GM12875 (cell line): ENCODE results near the gene SLC23A3.

Source experiments
- H3K4me3 ChIP-seq: one replicate; pipeline ENCODE4 v1.5.1; 2011; ENCODE audit warnings: low read depth, low read length, control low read depth
- TF ChIP-seq, protein P1 (sequence below): IDR thresholded peaks from 2 replicates; pipeline ENCODE4 v1.5.1; 2011; ENCODE audit warnings: low read depth, mild to moderate bottlenecking, control low read depth, inconsistent platforms, low read length, moderate library complexity, borderline replicate concordance; ENCODE audit not compliant: insufficient read depth

Gene SLC23A3

DNA sequence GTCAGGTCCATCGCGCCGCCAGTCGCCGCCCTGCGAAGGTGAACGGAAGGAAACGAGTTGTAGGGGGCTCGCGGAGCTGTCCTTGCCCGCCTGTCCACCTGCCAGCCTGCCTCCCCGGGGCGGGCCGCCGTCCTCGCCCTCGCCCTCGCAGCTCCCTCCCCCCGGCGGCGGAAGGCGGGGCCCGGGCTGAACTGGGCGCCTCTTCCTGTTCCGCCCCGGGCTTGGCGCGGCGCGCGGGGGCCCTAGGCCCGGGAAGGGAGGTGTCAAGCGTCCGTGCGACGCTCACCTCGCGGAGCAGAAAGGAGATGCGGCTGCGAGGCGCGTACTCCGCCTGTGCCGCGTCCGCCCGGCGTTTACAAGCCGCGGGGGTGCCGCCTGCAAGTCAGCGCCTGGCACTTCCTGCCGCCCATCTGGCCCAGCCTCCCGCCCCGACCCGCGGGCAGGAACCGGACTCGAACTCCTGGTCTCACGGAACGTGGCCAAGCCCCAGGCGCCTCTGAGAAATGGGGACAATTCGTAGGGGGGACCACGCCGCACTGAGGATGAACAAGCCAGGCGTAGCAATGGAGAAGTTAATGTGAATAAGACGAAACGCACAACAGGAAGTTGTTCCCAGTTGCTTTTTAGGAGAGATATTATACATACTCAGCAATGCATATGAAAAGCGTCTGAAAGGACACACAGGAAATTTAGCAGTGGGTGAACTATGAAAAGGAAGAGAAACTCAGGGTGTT, 7.2 kb upstream of the SLC23A3 start, which contains the start of gene CNPPD1:
Gene CNPPD1 (minus strand): TSS at position 108 of the 734 bp plus-strand sequence. CDS start 97 bp downstream, at position 11.
- H3K4me3 ChIP-seq, result peak within 1 kb of the TSS; percentile 64
- TF ChIP-seq, protein P1, sequence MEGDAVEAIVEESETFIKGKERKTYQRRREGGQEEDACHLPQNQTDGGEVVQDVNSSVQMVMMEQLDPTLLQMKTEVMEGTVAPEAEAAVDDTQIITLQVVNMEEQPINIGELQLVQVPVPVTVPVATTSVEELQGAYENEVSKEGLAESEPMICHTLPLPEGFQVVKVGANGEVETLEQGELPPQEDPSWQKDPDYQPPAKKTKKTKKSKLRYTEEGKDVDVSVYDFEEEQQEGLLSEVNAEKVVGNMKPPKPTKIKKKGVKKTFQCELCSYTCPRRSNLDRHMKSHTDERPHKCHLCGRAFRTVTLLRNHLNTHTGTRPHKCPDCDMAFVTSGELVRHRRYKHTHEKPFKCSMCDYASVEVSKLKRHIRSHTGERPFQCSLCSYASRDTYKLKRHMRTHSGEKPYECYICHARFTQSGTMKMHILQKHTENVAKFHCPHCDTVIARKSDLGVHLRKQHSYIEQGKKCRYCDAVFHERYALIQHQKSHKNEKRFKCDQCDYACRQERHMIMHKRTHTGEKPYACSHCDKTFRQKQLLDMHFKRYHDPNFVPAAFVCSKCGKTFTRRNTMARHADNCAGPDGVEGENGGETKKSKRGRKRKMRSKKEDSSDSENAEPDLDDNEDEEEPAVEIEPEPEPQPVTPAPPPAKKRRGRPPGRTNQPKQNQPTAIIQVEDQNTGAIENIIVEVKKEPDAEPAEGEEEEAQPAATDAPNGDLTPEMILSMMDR, result no peak

DNA sequence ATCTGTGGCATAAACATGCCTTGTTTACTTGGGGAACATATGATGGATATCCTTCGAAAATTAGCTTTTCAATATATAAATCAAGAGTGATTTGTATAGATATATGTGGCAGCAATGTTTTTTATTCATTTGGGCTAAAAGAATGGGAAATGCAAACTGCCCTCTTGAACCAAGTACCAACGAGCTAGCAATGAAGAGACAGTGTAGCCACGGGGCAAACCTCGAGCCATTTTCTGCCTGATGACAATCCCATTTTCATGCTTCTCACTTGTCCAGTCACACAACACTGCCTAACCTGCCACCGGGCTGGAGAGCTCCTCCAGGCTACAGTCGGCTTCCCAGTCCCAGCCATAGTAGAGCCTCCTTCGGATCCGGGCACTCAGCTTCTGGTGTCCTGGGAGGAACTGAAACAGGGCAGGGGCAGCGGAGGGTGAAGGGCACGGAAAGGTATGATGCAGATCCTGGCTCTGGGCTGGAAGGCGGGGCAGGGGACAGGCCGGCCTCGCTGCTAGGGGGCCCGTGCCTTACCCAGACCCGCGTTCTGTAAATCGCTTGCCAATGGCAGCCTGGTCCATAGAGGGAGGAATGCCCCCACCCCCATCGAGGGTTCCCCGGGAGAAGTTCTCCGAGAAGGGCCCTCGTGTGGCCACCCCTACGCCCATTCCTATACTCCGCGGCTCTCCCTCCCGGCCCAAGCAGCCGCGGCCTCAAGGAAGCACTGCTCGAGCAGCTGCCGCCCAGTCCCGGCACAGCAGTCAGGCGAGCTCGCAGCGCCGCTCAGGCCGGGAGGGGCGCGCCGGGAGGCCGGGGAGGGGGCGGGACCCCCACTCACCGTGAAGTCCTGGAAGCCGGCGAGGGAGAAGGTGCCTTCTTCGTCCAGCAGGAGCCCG, 6.3 kb upstream of the SLC23A3 start:
- H3K4me3 ChIP-seq, result peak overlapping the region; percentile 64
- TF ChIP-seq, protein P1, result no peak

DNA sequence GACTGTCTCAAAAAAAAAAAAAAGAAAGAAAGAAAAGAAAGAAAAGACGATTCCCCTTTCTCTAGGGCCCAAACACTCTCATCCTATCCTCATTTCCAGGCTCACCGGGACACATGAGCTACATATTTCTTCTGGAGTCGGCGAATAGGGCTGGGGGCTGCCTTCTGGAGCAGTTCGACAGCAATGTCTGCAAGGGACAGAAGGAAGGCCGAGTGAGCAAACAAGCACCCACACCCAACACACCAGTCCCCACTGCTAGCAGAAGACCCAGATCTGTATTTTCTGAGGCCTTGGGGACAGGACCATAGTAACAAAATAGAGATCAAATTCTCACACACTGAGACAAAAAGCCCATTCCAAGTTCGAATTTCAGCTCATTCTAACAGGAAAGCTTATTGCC, 5.7 kb upstream of the SLC23A3 start:
- no peak overlapping the region for H3K4me3 ChIP-seq
- TF ChIP-seq, protein P1, result no peak

DNA sequence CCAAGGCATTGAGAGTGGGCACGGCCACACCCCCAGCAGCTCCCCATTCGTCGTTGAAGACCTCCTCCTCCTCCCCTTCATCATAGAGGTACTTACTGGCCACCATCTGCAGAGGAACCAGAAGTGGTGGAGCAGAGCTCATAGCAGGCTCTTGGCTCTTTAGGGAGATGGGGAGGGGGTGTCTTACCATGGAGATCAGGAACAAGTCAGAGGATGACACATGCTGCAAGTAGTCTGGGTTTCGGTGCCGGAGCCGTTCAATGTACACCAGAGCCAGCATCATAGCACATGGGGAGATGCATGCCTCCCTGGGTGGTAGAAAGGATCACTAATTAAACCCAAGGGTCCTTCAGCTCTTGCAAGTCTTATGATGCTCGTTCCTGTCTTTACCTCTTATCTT, 5.0 kb upstream of the SLC23A3 start:
- TF ChIP-seq, protein P1, result no peak
- no peak overlapping the region for H3K4me3 ChIP-seq

DNA sequence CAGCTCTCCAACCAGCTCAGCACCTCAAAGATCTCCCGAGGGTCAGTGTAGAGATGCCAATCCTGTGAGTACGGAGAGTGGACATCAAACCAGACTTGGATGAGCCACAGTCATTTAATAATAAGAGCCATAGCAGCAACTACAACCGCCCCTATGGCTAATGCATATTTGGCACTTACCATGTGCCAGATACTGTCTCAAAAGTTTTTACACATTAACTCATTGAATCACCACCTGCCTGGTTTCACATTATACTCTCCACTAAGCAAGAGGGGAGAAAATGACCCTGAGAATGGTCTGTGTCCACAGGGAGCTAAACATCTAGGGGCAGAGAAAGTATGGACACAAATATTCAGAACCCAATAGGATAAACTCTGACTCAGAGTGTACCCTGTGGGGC, 4.3 kb upstream of the SLC23A3 start:
- TF ChIP-seq, protein P1, result no peak
- H3K4me3 ChIP-seq, result no peak overlapping the region

DNA sequence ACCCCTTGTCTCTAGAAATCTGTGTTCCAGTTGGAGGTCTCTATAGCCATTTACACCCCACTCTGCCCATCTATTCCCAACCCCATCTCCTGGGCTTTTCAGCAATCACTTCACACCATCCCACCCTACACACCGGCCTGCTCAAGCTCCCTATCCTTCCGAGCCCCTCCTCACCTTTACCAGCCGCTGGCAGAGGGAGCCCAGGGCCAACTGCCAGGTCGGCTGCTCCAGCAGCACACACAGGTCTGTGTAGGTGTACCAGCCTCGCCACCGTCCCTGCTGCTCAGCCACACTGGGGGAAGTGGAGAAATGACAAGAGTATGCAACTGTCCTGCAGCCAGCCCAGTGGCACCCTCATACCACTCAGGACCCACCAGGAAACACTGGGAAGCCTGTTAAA, 3.3 kb upstream of the SLC23A3 start:
- TF ChIP-seq, protein P1, result no peak

More for the DNA sequence above, 3.3 kb upstream of the SLC23A3 start:
- H3K4me3 ChIP-seq, result no peak overlapping the region
